ENCODE data around the gene CASP8AP2.
"Not testable (repeated sequence)": the region's sequence is repeated elsewhere in the genome, so short reads cannot be mapped to it uniquely, and the experiment has no call there.

The CASP8AP2 gene

DNA sequence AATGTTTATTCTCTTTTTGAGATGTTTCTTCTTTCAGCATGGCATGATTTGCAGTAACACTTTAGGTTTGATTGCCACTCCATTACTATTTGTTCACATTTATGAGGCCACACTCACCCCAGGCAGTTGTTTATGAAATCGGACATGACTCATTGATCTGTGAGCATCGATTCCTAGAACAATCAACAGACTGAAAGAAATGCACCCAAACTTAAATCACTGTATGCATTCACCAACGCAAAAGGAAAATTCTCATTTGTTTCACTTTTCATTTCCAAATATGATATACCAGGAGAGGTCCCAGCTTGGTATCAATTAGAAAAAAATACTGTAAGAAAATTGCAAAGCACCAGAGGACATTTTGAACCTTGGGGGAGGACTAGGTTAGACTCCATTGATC, 59.2 kb downstream of the CASP8AP2 start:
- DNase-seq = no peak

DNA sequence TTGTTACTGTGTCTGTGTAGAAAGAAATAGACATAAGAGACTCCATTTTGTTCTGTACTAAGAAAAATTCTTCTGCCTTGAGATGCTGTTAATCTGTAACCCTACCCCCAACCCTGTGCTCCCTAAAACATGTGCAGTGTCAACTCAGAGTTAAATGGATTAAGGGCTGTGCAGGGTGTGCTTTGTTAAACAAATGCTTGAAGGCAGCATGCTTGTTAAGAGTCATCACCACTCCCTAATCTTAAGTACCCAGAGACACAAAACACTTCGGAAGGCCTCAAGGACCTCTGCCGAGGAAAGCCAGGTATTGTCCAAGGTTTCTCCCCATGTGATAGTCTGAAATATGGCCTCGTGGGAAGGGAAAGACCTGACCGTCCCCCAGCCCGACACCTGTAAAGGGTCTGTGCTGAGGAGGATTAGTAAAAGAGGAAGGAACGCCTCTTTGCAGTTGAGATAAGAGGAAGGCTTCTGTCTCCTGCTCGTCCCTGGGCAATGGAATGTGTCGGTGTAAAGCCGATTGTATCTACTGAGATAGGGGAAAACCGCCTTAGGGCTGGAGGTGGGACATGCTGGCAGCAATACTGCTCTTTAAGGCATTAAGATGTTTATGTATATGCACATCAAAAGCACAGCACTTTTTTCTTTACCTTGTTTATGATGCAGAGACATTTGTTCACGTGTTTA, 61.3 kb downstream of the CASP8AP2 start:
- peak; percentile 14 for DNase-seq

DNA sequence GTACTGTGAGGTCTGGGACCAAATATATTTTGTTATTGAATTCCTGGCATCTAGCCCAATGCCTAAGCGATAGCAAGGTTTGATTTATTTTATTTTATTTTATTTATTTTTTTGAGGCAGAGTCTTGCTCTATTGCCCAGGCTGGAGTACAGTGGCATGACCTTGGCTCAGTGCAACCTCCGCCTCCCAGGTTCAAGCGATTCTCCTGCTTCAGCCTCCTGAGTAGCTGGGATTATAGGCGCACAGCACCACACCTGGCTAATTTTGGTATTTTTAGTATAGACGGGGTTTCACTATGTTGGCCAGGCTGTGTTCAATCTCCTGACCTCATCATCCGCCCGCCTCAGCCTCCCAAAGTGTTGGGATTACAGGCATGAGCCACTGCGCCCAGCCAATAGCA, 62.9 kb downstream of the CASP8AP2 start:
- not testable (repeated sequence) for DNase-seq

DNA sequence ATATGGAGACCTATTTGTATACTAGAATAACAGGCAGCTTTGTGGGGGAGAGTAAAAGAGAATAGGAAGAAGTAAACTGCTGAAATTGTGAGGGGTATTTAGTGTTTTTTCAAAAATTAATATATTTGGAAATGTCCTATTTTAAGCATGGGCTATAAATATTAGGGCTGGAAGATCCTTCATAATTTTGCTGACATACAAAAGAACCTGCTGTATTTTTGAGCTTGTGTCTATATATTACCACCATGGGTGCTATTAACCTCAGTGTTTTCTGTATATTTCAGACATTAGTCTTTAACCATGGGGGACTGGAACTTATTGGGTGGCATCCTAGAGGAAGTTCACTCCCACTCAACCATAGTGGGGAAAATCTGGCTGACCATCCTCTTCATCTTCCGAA, 64.5 kb downstream of the CASP8AP2 start, which contains the start of gene GJA10:
Gene GJA10, plus strand, starts transcription at position 301 of the 400 bp plus-strand sequence. Its CDS starts 0 bp downstream, at position 301.
- DNase-seq = no peak

DNA sequence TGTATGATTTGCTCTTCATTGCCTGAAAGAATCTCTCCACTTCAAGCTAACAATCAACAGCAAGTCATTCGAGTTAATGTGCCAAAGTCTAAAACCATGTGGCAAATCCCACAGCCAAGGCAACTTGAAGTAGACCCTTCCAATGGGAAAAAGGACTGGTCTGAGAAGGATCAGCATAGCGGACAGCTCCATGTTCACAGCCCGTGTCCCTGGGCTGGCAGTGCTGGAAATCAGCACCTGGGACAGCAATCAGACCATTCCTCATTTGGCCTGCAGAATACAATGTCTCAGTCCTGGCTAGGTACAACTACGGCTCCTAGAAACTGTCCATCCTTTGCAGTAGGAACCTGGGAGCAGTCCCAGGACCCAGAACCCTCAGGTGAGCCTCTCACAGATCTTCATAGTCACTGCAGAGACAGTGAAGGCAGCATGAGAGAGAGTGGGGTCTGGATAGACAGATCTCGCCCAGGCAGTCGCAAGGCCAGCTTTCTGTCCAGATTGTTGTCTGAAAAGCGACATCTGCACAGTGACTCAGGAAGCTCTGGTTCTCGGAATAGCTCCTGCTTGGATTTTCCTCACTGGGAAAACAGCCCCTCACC, 65.7 kb downstream of the CASP8AP2 start:
- DNase-seq = no peak

DNA sequence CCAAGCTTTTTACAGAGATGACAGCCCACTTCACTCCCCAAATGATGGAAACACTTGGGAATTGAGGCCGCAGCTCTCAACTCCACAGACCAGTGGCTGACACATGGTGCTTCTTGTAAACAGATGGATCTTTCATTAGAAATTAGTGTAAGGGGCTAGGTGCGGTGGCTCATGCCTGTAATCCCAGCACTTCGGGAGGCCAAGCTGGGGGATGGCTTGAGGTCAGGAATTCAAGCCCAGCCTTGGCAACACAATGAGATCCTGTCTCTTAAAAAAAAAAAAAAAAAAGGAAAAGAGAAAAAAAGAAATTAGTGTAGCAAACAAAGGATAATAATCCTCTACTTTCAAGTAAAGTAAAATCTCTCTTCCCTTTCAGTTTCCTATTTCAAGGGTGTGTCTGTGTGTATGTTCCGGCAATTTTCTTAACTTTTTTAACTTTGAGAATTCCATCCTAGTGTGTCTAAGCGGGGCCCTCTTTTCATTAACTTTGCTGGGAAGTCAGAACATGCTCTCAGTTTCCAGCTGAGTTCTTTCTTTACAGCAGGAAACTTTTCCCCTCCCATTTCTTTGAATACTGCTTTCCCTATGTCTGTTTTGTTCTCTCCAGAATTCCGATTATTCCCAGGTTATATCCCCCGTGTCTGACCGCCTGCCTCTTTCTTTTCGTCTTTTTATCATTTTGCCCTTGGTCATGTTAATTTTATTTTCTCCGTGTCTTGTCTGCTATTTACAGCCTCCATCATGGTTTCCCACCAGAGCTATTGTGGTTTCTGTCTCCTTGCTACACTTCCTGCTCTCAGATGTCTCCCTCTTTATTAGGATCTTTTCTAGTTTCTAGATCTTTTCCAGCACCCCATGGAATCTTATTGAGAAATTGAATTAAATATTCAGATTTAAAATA, 80.6 kb downstream of the CASP8AP2 start:
- not testable (repeated sequence) for DNase-seq

DNA sequence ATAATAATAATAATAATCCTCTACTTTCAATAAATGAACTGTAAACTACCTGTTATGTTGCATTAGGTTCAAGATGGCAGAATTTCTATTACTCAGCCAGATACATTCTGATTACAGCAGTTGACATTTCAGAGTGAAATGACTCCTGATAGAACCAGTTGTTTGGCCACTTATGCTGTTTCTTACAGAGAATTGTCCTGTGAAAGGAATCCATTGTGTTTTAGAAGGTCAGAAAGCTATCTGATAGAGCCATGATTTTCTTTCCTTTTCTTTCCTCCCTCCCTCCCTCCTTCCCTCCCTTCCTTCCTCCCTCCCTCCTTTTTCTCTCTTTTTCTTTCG, 81.2 kb downstream of the CASP8AP2 start:
- DNase-seq = no peak

DNA sequence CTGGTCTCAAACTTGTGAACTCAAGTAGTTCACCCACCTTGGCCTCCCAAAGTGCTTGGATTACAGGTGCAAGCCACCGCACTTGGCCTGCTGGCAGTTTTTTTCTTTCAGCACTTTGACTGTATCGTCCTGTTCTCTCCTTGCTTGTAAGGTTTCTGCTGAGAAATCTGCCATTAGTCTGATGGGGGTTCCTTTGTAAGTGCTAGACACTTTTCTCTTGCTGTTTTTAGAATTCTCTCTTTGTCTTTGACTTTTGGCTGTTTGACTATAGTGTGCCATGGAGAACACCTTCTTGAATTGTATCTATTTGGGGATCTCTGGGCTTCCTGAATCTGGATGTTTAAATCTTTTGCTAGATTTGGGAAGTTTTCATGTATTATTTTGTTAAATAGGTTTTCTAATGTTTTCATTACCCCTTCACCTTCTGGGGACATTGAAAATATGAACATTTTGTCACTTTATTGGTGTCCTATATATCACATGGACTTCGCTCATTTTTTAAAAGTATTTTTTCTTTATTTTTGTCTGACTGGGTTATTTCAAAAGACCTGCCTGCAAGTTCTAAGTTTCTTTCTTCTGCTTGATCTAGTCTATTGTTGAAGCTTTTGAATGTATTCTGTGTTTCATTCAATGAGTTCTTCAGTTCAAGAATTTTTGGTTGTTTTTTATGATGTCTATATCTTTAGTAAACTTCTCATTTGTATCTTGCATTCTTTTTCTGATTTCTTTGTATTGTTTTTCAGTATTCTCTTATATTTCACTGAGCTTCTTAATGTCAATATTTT, 86.6 kb downstream of the CASP8AP2 start:
- DNase-seq = no peak

DNA sequence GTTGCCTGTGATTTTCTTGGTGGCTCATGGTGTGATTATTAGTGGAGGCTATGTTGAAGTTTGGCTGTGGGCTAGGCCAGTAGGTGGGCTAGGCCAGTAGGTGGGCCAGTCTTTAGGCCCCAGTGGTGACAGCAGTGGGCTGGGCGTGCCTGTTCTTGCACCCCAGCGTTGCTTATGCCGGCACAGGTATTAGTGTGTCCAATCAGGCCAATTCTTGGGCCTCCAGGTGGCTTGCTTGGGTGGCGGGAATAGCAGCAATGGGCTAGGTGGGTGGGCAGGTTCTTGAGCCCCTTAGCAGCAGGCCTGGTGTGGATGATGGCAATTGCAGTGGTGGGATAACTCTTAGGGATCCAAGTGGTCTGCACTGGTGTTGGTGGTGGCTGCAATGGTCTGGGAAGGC, 87.5 kb downstream of the CASP8AP2 start:
- DNase-seq = no peak

DNA sequence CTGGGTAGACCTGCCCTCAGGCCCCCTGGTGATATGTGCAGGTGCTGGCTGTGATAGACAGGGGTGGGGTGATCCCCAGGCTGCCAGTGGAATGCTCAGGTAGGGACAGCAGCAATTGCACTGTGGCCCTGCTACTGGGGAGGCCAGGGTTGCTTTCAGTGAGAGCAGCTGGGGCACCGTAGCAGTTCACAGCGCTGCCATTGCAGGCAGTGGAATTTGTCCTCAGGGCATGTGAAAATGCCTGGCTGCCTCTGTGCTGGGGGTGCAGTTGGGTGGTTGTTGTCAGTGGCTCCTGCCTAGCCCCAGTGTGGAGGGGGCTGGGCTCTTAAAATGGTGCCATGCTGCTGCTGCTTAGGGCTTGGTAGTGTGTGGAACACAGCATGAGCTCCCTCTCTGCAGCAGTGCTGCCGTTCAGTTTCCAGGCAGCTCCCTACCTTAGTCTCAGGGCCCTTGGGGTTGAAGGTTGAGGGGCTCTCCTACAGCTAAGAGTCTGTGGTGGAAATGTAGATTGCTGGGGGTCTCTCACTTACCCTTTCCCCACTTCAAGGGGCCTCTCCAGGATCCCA, 88.2 kb downstream of the CASP8AP2 start:
- DNase-seq = no peak

All from DMS79 treated with DMSO at 0.1 percent for 48 hours (cell line).